ENCODE data around the gene CAPZA1.

GRCh38 chr1:112676543-112676942 is 56.9 kb downstream of the CAPZA1 start:
- TF ChIP-seq CTCF (conservative IDR thresholded peaks at IDR 0.05 in 1 of 2, IDR thresholded peaks at IDR 0.05 in 1 of 2; ENCODE audit: extremely low read depth in 1 of 2, insufficient read depth in 1 of 2, low read depth in 1 of 2, low read length in 2 of 2) (no peak), EZH2 (IDR thresholded peaks at IDR 0.05; ENCODE audit: borderline replicate concordance, low read length) (no peak)

Measured in mammary epithelial cell (primary cell).